GM18508 (cell line): ENCODE results near the gene PRKAG3.
"Not testable (repeated sequence)": the region's sequence is repeated elsewhere in the genome, so short reads cannot be mapped to it uniquely, and the experiment has no call there.

Experiments used
- ATAC-seq: cut with Tn5 transposase; IDR thresholded peaks from one replicate; pipeline ENCODE4 v1.9.1; 2021; ENCODE audit warnings: moderate number of reproducible peaks; ENCODE audit not compliant: insufficient read depth, unreplicated experiment

Gene PRKAG3

DNA sequence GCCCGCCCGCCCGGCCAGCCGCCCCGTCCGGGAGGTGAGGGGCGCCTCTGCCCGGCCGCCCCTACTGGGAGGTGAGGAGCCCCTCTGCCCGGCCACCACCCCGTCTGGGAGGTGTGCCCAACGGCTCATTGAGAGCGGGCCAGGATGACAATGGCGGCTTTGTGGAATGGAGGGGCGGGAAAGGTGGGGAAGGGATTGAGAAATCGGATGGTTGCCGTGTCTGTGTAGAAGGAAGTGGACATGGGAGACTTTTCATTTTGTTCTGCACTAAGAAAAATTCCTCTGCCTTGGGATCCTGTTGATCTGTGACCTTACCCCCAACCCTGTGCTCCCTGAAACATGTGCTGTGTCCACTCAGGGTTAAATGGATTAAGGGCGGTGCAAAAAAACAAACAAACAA, 15.4 kb upstream of the PRKAG3 start:
- ATAC-seq: not testable (repeated sequence)

DNA sequence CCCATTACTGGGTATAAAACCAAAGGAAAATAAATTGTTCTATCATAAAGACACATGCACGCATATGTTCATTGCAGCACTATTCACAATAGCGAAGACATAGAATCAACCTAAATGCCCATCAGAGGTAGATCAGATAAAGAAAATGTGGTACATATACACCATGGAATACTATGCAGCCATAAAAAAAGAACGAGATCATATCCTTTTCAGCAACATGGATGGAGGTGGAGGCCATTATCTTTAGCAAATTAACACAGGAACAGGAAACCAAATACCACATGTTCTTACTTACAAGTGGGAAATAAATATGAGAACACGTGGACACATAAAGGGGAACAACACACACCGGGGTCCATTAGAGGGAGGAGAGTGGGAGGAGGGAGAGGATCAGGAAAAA, 12.7 kb upstream of the PRKAG3 start:
- ATAC-seq: not testable (repeated sequence)

- no peak for ATAC-seq
Measured at GRCh38 chr2:218839888-218840287, 8.3 kb upstream of the PRKAG3 start.

DNA sequence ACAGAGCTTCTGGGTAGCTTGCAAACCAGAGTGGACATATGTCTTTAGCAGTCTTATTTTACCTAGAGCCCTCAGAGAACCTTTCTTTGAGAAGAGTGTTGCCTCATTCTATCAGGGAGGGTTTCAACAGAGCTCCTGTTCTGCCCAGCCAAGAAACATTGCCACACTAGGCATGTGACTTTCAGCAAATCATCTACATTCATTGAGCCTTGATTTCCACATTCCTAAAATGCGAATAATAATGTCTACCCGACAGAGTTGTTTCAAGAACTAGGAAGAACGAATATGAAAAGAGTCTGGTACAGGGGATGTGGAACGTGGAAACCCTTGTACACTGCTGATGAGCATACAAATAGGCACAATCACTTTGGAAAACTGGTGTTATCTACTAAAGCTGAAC, 7.8 kb upstream of the PRKAG3 start:
- no peak for ATAC-seq

DNA sequence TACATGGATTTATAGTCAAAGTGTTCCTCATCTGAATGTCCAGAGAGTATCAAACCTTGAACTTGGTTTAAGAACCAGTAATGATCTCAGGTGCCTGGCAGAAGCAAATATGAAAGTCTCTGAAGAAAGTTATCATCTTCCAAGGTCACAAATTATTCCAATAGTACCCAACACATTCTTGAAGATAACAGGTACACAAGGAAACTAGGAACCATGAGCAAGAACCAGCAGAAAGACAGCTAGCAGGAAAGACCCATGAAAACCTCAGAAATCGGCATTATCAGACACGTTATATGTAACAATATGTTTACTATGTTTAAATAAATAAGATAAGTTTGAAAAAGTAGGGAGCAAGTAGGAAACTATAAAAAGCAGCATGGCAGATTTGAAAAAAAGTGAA, 5.9 kb upstream of the PRKAG3 start:
- no peak for ATAC-seq

DNA sequence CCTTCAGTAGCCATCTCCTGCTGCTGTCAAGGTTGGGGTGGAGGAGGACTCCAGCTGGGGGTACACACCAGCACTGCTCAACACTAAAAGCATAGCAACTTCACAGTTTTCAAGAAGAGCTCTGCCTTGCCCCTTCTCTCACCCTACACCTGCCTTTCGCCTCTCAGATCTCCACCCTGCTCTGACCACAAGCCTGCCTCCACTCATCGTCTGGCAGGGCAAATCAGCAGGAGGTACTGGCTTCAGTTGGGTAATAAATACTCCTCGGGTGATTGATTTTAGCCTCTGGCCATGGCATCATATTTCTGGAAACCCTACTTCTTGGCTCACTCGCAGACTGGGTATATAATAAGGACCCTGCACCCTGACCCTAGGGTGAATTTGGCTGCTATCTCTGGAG, 3.1 kb upstream of the PRKAG3 start:
- ATAC-seq: no peak

GRCh38 chr2:218833023-218833609, 1.5 kb upstream of the PRKAG3 start:
- no peak for ATAC-seq

DNA sequence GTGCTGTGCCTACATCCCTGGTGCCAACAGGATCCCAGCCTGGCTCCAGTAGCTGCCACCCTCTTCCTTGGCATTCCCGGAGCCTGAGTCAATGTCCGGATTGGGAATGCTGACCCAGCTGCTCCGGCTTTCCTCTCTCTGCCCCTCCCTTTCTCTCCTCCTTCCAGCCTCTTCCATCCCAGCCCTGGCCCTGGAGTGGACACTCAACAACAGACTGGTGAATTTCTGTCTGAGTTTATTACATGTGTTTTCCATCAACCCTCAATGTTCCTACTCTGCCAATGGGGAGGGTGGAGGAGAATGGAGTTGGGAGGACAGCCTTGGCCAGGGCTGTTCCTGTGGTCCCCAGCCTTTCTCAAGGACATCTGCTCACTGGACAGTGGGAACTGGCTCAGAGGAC, 917 bp upstream of the PRKAG3 start:
- ATAC-seq: no peak

GRCh38 chr2:218832081-218832480, 478 bp upstream of the PRKAG3 start:
- ATAC-seq: no peak

DNA sequence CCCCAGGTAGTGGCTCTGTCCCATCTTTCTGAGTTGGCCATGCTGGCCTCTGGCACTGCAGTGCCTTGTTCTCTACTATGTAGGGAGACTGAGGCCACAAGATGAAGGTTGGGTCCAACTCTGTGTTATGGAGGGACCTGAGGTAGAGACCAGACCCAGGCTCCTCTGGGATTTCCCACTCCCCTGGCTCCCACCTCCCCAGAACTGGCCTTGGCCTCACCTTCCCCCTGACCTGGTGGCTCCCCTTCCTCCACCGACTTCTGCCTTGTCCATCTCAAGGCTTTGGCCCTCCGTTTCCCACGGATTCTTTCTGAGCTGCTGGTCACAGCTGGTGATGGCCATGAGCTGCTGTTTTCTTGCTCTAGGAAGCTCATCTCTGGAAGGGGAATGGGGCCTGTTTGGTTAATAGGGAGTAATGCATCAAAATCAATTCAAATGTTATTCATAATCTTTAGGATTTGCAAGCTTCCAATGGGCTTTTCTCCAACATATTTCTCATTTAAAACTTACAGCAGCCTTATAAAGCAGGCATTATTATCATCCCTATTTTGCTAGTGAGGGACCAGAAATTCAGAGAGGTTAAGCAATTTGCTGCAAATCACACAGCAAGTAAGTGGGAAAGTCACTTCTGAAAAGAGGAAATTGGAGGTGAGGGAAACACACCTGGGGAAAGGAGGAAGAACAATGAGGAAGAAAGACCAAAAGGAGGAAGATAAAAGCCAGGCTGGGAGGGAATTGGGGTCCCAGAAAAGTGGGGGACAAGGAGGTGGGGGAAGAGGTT, 887 bp downstream of the PRKAG3 start:
- no peak for ATAC-seq

DNA sequence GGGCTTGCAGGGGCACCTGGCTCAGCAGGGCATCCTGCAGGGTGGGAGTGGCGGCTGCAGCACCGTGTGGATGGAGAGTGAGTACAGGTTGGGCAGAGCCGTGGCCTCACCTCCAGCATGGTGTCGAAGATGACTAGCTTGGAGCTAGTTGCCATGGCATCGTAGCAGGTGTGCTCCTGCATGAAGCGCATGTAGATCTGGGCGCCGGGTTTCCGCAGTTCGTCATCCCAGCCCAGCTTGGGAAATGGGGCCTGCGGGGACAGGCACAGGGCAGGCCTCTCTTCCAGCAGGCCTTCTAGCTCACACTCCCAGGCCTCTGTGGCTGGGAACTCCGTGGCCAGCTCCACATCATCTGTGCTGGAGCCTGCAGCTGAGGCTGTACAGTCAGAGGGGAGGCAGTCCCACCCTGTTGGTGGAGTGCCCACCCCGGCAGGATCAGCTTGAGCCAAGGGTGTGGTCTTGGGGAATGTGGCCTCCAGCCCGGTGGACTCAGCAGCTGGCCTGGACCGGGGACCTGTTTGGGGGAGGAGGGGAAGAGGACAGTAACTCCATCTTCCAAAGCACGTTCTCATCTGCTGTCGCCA, 1.6 kb downstream of the PRKAG3 start:
- ATAC-seq: no peak

DNA sequence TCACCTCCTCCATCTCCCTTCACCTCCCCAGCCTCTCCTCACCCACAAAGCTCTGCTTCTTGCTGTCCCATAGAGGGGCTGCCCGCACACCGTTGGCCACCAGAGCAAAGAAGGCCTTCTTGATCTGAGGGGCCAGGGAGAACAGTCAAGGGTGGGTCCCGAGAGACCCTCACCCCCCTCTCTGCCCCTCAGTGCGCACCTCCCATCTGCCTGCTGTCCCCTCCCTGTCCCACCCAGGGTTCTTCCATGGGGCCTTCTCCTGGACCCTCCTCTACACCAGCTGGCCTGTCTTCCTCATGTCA, 3.2 kb downstream of the PRKAG3 start:
- ATAC-seq: no peak

- no peak for ATAC-seq
Measured at GRCh38 chr2:218827701-218828476, 3.7 kb downstream of the PRKAG3 start.

GRCh38 chr2:218826791-218827190, 4.8 kb downstream of the PRKAG3 start:
- ATAC-seq: no peak

- ATAC-seq: no peak
Measured at GRCh38 chr2:218824004-218824403, 7.6 kb downstream of the PRKAG3 start.

GRCh38 chr2:218823196-218823855, 8.3 kb downstream of the PRKAG3 start:
- ATAC-seq: no peak

GRCh38 chr2:218822622-218823021, 9.0 kb downstream of the PRKAG3 start:
- ATAC-seq: no peak

- no peak for ATAC-seq
Measured at GRCh38 chr2:218821605-218822211, 9.9 kb downstream of the PRKAG3 start.

DNA sequence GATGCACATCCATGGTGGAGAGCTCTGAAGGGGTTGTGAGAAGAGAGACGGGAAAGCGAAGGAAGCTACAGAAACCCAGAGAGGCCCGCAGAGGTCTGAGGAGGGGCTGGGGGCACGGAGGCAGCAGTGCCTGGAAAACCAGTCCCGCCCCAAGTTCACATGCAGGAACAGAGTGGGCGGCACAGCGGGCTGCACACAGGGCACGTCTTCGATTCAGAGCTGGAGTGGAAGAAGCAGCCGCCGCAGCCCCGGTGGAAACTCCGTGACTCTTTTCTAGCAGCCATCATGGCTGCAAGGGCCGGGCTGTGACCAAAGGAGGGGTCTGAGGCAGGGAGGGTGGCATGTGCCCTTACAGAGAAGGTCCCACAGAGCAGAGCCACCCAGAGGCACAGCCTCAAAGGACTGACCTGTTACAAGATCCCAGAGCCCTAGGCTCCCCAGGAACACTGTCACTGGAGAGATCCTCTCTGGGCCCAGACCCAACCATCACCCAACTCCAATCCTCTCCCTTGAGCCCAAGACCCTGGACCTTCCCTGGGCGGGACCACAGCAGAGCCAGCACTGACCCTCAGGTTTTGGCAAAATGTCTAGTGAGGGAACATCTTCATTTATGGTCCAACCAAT, 10.7 kb downstream of the PRKAG3 start:
- no peak for ATAC-seq

- ATAC-seq: no peak
Measured at GRCh38 chr2:218819093-218819492, 12.5 kb downstream of the PRKAG3 start.
